GM10248 (cell line): ENCODE measurements around the gene CKS1B.

ENCODE experiments used
- CTCF ChIA-PET: fragments of 300-600 bp; sonication (Branson Sonifier 250); formaldehyde crosslinking; extraction: SDS; loops from one replicate; lab custom pipeline; 2021; ENCODE audit warnings: antibody characterized with exemption; lab: Yijun Ruan, JAX
- POLR2A ChIA-PET: fragments of 350-650 bp; sonication (Branson Sonifier 250); formaldehyde crosslinking; extraction: SDS; loops from one replicate; lab custom pipeline; 2020; ENCODE audit warnings: antibody characterized with exemption; lab: Yijun Ruan, JAX
- DNase-seq: peaks from one replicate; pipeline ENCODE4 v3.0.0; 2012; ENCODE audit errors: extremely low spot score
- CTCF ChIP-seq: IDR thresholded peaks from 2 replicates; pipeline ENCODE4 v1.5.1; 2012; ENCODE audit warnings: mild to moderate bottlenecking, low read depth; ENCODE audit errors: extremely low read depth, missing control alignments, control extremely low read depth

Gene CKS1B

GRCh38 chr1:155017041-155017945 lies 42.8 kb downstream of the CKS1B start:
- TF ChIP-seq CTCF: peak; percentile 100
- ChIA-PET POLR2A (interaction anchor here (0.6 to 1.3 kb wide), 2 partner anchors 68 to 81 kb away, joined by 3 to 4 read pairs; partner anchors contain the start of gene PMVK), CTCF (interaction anchor here (0.6 to 13.5 kb wide), 57 partner anchors 9 to 538 kb away, joined by 3 to 175 read pairs (median 4); partner anchors contain the start of genes ADAM15, DCST1, DCST2 and EFNA3)
- DNase-seq: peak; percentile 88

- POLR2A ChIA-PET: interaction anchor here (0.6 kb wide), 1 partner anchor 81 kb away, joined by 3 read pairs; the partner anchor contains the start of gene PMVK
- no peak for TF ChIP-seq CTCF
- CTCF ChIA-PET: interaction anchor here (0.6 to 13.5 kb wide), 48 partner anchors 9 to 538 kb away, joined by 3 to 175 read pairs (median 5); partner anchors contain the start of genes ADAM15, DCST1, DCST2 and FLAD1
- peak; percentile 57 for DNase-seq
These were observed 43.5 kb downstream of the CKS1B start for GRCh38 chr1:155017946-155018316.

GRCh38 chr1:155018617-155019348 lies 44.3 kb downstream of the CKS1B start:
- DNase-seq: no peak
- TF ChIP-seq CTCF: no peak
- ChIA-PET POLR2A (interaction anchor here (0.5 kb wide), 1 partner anchor 1519 kb away, joined by 4 read pairs; no protein-coding TSS in a partner anchor), CTCF (interaction anchor here (1.0 to 13.5 kb wide), 20 partner anchors 8 to 459 kb away, joined by 3 to 175 read pairs (median 8); partner anchors contain the start of genes ADAM15, FLAD1, LENEP and PBXIP1)

DNA sequence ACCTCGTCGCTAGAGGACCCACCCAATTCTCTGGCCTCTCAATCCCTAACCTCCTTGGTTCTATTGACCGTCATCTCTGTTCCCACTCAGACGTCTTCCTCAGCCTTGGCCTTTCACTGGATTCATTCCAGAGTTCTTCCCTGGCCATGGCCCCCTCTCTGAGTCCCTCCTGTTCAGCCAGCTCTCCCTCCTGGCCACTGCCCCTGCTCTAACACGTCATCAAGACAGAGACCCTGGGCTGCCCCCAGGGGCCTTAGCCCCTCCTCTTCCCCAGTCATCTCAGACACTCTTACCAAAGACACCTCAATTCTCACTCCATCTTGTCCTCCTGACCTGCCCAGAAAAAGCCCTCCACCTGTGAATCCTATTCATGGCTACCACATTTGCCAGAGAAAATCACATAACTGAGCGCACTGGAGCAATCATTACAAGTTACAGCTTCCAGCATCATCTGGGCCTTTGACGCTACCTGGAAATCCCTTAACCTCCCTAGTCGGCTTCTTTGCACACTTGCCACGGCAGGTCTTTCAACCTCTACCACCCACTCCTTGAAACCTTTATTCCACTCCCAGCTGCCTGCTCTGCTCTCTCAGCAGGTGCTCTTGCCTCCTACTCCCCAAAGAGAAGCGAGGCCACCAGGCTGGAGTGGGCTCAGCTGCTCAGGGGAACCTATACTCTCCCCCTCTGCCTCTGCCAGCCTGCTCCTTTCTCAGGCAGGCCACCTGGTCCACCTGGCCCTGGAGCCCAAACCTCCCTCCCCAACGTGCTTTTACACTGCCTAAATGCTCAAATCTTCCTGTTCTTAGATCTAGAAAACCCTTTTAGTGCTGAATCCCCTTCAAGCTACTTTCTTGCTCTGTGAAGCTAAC lies 45.1 kb downstream of the CKS1B start:
- ChIA-PET POLR2A (no interaction called here), CTCF (interaction anchor here (0.7 to 13.5 kb wide), 18 partner anchors 10 to 473 kb away, joined by 3 to 175 read pairs (median 4); partner anchors contain the start of genes ADAM15, LENEP and ZBTB7B)
- TF ChIP-seq CTCF: no peak

DNA sequence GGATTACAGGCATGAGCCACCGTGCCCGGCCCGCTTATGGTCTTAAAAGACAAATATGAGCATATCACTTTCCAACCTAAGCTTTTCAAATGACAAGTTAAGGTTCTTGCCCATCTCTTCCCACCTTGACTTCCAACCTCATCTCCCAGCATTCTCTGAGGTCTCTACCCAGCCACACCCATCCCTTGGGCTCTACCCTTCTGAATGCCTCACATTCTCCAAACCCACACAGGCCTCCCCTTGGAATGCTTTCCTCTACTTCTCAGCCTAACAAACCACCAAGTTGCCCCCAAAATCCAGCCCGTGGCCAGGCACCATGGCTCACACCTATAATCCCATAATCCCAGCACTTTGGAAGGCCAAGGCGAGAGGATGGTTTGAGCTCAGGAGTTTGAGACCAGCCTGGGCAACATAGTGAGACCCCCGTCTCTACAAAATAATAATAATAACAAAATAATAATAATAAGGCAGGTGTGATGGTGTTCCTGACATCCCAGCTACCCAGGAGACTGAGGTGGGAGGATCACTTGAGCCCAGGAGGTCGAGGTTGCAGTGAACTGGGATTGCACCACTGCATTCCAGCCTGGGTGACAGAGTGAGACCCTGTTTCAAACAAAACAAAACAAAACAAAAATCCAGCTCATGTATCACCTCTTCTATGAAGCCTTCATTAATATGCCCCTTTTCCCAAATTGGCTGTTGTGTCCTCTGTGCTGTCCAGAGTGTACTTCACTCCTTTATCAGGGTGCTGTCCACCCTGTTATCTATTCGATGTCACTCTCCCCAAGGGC lies 47.9 kb downstream of the CKS1B start:
- TF ChIP-seq CTCF: no peak
- ChIA-PET POLR2A (no interaction called here), CTCF (interaction anchor here (1.0 to 13.5 kb wide), 9 partner anchors 9 to 70 kb away, joined by 3 to 175 read pairs (median 4); partner anchors contain the start of genes ADAM15, LENEP, PYGO2 and ZBTB7B)
- no peak for DNase-seq

More for the DNA sequence above, 45.1 kb downstream of the CKS1B start:
- no peak for DNase-seq
